ENCODE data around the gene WDR86.
A peak's percentile ranks its signal among the peaks of the same experiment; 100 is the strongest.

The WDR86 gene

DNA sequence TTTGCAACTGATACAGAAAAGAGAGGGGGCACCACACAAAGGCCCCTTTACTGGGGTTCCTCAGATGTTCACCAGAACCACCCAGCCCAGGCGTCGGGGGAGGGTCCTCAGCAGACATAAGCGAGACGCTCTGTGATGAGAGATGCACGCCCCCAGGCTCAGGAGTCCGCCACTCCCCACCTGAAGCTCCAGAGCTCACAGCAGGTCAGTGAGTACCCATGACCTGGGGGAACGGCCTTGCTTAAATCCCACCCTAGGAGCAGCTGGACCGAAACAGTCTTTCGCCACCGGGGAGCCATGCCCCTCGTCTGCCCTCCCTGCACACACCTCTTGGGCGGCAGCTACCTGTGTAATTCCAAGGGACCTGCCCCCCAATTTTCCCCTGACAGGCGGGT is 27.3 kb upstream of the WDR86 start:
- no peak for ATAC-seq
- TF ChIP-seq ZNF70 (CRISPR knock-in tag; IDR thresholded peaks at IDR 0.05) (no peak), PPARA (CRISPR knock-in tag; IDR thresholded peaks at IDR 0.05; ENCODE audit: borderline replicate concordance) (no peak), ARNTL (CRISPR knock-in tag; IDR thresholded peaks at IDR 0.05; ENCODE audit: borderline replicate concordance, low read depth) (no peak)

DNA sequence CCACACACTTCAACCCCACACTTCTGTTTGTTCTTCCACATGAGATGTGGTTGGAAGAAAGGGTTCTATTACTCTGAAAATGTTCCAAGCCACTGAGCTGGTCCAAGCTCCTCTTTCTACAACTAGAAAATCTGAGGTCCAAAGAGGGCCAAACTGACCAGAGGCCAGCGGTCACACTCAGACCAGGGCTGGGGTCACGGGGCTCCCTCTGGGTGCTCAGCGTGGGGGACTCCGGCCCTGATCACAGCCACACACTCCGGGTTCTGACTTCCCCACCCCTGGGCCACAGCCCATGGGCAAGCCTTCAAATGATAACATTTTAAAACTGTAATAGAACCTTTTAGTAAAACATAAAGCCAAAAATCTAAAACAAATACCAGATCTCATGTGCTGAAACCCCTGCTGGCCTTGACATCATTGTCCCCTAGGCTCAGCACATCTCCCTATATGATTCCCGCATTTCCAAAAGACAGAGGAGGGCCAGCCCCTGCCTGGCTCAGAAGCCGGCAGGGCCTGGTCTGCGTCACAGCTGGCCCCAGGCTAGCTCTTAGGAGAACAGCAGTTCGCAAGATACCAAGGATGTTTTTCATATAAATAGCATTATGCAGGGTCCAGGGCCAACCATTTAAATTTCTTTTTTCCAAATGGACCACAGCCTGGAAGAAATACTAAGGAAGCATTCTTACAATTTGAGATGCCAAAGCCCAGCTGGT is 26.8 kb upstream of the WDR86 start:
- ATAC-seq = peak; percentile 65
- TF ChIP-seq SNAI2 (CRISPR knock-in tag; IDR thresholded peaks at IDR 0.05) = peak; percentile 60; the same call in 1 of the 2 replicates
- peak; percentile 30 for TF ChIP-seq CSDC2 (CRISPR knock-in tag; IDR thresholded peaks at IDR 0.05)
- TF ChIP-seq ISL1 (CRISPR knock-in tag; IDR thresholded peaks at IDR 0.05) = peak; percentile 63
- peak; percentile 82 for TF ChIP-seq TCF4 (CRISPR knock-in tag; IDR thresholded peaks at IDR 0.05; ENCODE audit: borderline replicate concordance)
- TF ChIP-seq ARNTL (CRISPR knock-in tag; IDR thresholded peaks at IDR 0.05; ENCODE audit: borderline replicate concordance, low read depth) = no peak
- no peak for TF ChIP-seq ZNF70 (CRISPR knock-in tag; IDR thresholded peaks at IDR 0.05)
- TF ChIP-seq ZNF565 (CRISPR knock-in tag; conservative IDR thresholded peaks at IDR 0.05; ENCODE audit: low read depth) = no peak

DNA sequence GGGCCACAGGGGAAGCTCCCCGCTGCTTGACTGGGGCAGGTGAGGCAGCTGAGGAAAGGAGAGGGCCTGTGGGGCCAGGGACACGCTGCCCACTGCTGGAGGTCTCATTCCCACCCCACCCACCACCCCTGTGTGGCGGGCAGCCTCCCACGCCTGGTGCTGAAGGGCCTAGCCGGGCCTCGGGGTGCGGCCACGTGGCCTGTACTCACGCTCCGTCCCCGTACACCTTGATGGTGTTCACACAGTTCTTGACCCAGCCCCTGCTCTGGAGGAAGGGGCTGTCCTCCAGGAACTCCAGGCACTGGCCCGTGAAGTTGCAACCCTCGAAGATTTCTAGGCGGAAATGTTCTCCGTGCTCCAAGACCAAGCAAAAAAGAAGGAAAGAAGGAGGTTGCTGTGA is 26.1 kb upstream of the WDR86 start:
- ATAC-seq = no peak
- no peak for TF ChIP-seq CSDC2 (CRISPR knock-in tag; IDR thresholded peaks at IDR 0.05)
- TF ChIP-seq GLIS3 (CRISPR knock-in tag; IDR thresholded peaks at IDR 0.05) = no peak
- TF ChIP-seq ZNF565 (CRISPR knock-in tag; conservative IDR thresholded peaks at IDR 0.05; ENCODE audit: low read depth) = no peak
- TF ChIP-seq ZNF70 (CRISPR knock-in tag; IDR thresholded peaks at IDR 0.05) = no peak
- TF ChIP-seq, protein P1, sequence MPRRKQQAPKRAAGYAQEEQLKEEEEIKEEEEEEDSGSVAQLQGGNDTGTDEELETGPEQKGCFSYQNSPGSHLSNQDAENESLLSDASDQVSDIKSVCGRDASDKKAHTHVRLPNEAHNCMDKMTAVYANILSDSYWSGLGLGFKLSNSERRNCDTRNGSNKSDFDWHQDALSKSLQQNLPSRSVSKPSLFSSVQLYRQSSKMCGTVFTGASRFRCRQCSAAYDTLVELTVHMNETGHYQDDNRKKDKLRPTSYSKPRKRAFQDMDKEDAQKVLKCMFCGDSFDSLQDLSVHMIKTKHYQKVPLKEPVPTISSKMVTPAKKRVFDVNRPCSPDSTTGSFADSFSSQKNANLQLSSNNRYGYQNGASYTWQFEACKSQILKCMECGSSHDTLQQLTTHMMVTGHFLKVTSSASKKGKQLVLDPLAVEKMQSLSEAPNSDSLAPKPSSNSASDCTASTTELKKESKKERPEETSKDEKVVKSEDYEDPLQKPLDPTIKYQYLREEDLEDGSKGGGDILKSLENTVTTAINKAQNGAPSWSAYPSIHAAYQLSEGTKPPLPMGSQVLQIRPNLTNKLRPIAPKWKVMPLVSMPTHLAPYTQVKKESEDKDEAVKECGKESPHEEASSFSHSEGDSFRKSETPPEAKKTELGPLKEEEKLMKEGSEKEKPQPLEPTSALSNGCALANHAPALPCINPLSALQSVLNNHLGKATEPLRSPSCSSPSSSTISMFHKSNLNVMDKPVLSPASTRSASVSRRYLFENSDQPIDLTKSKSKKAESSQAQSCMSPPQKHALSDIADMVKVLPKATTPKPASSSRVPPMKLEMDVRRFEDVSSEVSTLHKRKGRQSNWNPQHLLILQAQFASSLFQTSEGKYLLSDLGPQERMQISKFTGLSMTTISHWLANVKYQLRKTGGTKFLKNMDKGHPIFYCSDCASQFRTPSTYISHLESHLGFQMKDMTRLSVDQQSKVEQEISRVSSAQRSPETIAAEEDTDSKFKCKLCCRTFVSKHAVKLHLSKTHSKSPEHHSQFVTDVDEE (CRISPR knock-in tag; IDR thresholded peaks at IDR 0.05) = no peak

DNA sequence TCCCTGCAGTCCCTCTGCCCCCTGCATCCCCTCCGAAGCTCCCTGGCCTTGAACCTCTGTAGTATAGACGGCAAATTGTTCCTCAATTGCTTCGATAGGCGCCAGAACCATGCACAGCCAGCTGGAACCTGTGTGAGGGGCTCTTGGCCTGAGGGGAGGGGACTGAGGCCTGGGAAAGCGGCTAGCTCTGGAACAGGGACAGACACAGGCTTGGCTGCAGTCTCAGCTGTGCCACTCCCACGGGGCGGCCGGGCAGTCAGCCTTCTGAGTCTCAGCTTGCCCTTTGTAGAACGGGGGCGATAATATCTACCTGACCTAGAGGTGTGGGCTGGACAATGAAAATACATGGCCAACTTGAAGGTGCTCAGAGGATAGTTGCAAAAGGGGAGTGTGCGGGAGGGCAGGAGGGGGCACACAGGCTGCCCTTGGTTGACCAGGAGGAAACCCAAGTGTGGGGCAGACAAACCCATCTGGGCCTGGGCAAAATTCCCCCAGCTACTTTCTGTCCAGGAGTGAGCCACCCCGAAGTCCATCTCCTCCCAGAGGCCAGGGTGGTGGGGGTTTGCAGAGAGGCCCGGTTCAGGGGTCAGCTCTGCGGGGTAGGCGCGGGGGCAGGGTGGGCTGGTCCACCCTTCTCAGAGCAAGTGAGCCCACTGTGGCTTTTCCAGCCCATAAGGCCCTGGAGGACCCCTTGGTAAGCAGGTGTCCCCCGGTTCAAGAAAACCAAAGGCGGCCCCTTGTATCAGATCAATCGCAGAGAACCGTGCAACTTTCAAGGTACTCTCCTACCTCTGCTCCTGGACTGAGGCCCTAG is 25.5 kb upstream of the WDR86 start:
- no peak for ATAC-seq
- no peak for TF ChIP-seq ESRRG (CRISPR knock-in tag; IDR thresholded peaks at IDR 0.05)
- TF ChIP-seq, protein P2, sequence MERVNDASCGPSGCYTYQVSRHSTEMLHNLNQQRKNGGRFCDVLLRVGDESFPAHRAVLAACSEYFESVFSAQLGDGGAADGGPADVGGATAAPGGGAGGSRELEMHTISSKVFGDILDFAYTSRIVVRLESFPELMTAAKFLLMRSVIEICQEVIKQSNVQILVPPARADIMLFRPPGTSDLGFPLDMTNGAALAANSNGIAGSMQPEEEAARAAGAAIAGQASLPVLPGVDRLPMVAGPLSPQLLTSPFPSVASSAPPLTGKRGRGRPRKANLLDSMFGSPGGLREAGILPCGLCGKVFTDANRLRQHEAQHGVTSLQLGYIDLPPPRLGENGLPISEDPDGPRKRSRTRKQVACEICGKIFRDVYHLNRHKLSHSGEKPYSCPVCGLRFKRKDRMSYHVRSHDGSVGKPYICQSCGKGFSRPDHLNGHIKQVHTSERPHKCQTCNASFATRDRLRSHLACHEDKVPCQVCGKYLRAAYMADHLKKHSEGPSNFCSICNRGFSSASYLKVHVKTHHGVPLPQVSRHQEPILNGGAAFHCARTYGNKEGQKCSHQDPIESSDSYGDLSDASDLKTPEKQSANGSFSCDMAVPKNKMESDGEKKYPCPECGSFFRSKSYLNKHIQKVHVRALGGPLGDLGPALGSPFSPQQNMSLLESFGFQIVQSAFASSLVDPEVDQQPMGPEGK (CRISPR knock-in tag; IDR thresholded peaks at IDR 0.05; ENCODE audit: borderline replicate concordance) = no peak
- TF ChIP-seq ZNF8 (CRISPR knock-in tag; IDR thresholded peaks at IDR 0.05) = no peak
- TF ChIP-seq CSRNP3 (CRISPR knock-in tag; IDR thresholded peaks at IDR 0.05) = no peak

DNA sequence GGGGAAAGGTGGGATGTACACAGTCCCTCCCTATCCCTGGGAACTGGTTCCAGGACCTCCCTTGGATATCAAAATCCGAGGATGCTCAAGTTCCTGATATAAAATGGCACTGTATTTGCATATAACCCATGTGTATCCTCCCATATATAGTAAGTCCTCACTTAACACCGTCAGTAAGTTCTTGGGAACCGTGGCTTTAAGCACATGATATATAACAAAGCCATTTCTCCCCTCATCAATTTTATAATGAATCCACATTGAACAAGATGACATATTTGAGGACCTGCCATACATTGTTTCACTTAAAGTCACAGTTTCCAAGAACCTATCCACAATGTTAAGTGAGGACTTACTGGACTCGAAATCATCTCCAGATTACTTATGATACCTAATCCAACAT is 24.7 kb upstream of the WDR86 start:
- TF ChIP-seq RARB (CRISPR knock-in tag; IDR thresholded peaks at IDR 0.05) (no peak), ISL1 (CRISPR knock-in tag; IDR thresholded peaks at IDR 0.05) (no peak)
- no peak for ATAC-seq

DNA sequence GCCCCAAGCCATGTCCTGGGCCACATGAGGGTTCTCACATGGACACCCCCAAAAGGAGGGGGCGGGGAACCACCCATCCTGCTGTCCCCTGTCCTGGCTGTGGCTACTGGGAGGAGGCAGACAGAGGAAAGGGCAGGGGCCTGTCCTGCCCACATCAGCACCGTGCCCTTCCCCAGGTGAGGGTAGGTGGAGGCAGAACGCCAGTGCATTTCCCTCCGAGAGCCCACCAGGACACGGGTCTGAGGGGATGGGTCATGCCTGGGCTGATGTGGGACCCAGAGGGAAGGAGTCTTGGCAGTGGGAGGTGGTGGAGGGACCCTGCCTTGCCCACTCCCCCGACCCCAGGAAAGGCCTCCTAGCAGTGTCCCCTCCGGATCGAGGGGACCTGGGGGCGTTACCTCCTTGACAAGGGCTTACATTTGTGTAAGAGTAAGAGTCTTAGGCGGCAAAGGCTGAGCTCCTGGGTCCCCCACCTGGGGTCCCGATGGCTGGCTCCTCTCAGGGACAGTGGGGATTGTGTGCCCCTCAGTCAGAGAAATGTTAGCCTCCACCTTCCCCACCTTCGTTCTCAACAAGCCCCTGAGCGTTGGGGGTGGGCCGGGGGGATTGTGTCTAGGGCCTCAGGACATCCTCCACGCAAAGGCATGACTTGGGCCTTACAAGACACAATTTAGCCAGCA is 24.0 kb upstream of the WDR86 start:
- no peak for ATAC-seq
- TF ChIP-seq RARB (CRISPR knock-in tag; IDR thresholded peaks at IDR 0.05) = no peak
- no peak for TF ChIP-seq ZNF70 (CRISPR knock-in tag; IDR thresholded peaks at IDR 0.05)
- no peak for TF ChIP-seq ZNF8 (CRISPR knock-in tag; IDR thresholded peaks at IDR 0.05)
- no peak for TF ChIP-seq TOX (CRISPR knock-in tag; IDR thresholded peaks at IDR 0.05; ENCODE audit: borderline replicate concordance)
- no peak for TF ChIP-seq BACH2 (CRISPR knock-in tag; IDR thresholded peaks at IDR 0.05; ENCODE audit: borderline replicate concordance)
- no peak for TF ChIP-seq CSDC2 (CRISPR knock-in tag; IDR thresholded peaks at IDR 0.05)
- TF ChIP-seq OSR1 (CRISPR knock-in tag; IDR thresholded peaks at IDR 0.05) = no peak
- no peak for TF ChIP-seq CREB5 (CRISPR knock-in tag; IDR thresholded peaks at IDR 0.05; ENCODE audit: low read depth)
- no peak for TF ChIP-seq PPARA (CRISPR knock-in tag; IDR thresholded peaks at IDR 0.05; ENCODE audit: borderline replicate concordance)
- TF ChIP-seq, protein P1 (CRISPR knock-in tag; IDR thresholded peaks at IDR 0.05) = no peak
- TF ChIP-seq ZFP30 (CRISPR knock-in tag; IDR thresholded peaks at IDR 0.05) = no peak

All from SK-N-SH treated with all-trans-retinoic acid at 6 μM for 48 hours (cell line).